Esophagus muscularis mucosa (tissue), 4 donors: ENCODE data around the gene REX1BD.

Source experiments
- CTCF ChIP-seq, 3 experiments: fragments of 200-600 bp in 2 of 3; fragments of 450-650 bp in 1 of 3; sonication (generic) in 2 of 3; IDR thresholded peaks; one replicate each; pipeline ENCODE4 v1.5.1; 2017 to 2019; ENCODE audit warnings: antibody characterized with exemption in 3 of 3, mild to moderate bottlenecking in 2 of 3, moderate library complexity in 1 of 3
- EP300 ChIP-seq: sonication (generic); formaldehyde crosslinking; IDR thresholded peaks from one replicate; pipeline ENCODE4 v1.6.1; 2017; ENCODE audit warnings: antibody characterized with exemption
- POLR2A ChIP-seq: fragments of 450-650 bp; IDR thresholded peaks from one replicate; pipeline ENCODE4 v1.6.1; 2017; ENCODE audit warnings: antibody characterized with exemption, moderate library complexity, mild to moderate bottlenecking, low read depth
- POLR2AphosphoS5 ChIP-seq, 2 donors: sonication (generic); formaldehyde crosslinking; IDR thresholded peaks; one replicate each; pipeline ENCODE4 v1.6.1; 2017; ENCODE audit warnings: antibody characterized with exemption in 2 of 2

- TF ChIP-seq CTCF (IDR thresholded peaks at IDR 0.05), result no peak
- TF ChIP-seq POLR2A, result no peak
- TF ChIP-seq EP300, result no peak
- TF ChIP-seq POLR2AphosphoS5 (IDR thresholded peaks at IDR 0.05), result no peak
Measured at GRCh38 chr19:18574691-18575291, 13.8 kb upstream of the REX1BD start.
